Ascending aorta (tissue), 2 donors: Measurements from ENCODE around the gene PATE2. TPM values are rescaled to one million over a fixed set of nuclear protein-coding genes. Genes with fewer than 3 reads are reported as not detected.

Source experiments
- DNase-seq, 2 donors: peaks; one replicate each; pipeline ENCODE4 v3.0.0-alpha.2; 2019; ENCODE audit warnings: low spot score in 2 of 2
- H3K27ac ChIP-seq, 2 donors: fragments of 200-600 bp; sonication (generic); one replicate each; pipeline ENCODE4 v1.5.1; 2016 to 2017; ENCODE audit warnings: mild to moderate bottlenecking in 1 of 2
- H3K27me3 ChIP-seq: fragments of 200-600 bp; sonication (generic); one replicate; pipeline ENCODE4 v1.5.1; 2017
- H3K36me3 ChIP-seq, 2 donors: fragments of 200-600 bp; sonication (generic); one replicate each; pipeline ENCODE4 v1.5.1; 2016
- H3K4me1 ChIP-seq, 2 donors: fragments of 200-600 bp; sonication (generic); one replicate each; pipeline ENCODE4 v1.5.1; 2016 to 2017; ENCODE audit warnings: mild to moderate bottlenecking in 1 of 2
- H3K4me3 ChIP-seq, 2 donors: fragments of 200-600 bp; sonication (generic); one replicate each; pipeline ENCODE4 v1.5.1; 2016 to 2017; ENCODE audit warnings: mild to moderate bottlenecking in 1 of 2
- H3K9me3 ChIP-seq, 2 donors: fragments of 200-600 bp; sonication (generic); one replicate each; pipeline ENCODE4 v1.5.1; 2016
- CTCF ChIP-seq, 3 experiments: fragments of 200-600 bp in 2 of 3; fragments of 450-650 bp in 1 of 3; sonication (generic) in 2 of 3; IDR thresholded peaks; one replicate each; pipeline ENCODE4 v1.5.1; 2016 to 2019; ENCODE audit warnings: antibody characterized with exemption in 3 of 3, mild to moderate bottlenecking in 1 of 3, moderate library complexity in 1 of 3
- intact Hi-C: fragments of 100-400 bp; cut with DNase I; formaldehyde crosslinking; loops from one replicate; pipeline ENCODE4 v1.15.1; 2023
- total RNA-seq: library from RNA; depleted of rRNA; stranded (reverse); fragments of >200 nt; gene quantifications from one replicate; pipeline ENCODE4 v1.1.0, GENCODE V29; 2016

Gene PATE2
- not detected for total RNA-seq

DNA sequence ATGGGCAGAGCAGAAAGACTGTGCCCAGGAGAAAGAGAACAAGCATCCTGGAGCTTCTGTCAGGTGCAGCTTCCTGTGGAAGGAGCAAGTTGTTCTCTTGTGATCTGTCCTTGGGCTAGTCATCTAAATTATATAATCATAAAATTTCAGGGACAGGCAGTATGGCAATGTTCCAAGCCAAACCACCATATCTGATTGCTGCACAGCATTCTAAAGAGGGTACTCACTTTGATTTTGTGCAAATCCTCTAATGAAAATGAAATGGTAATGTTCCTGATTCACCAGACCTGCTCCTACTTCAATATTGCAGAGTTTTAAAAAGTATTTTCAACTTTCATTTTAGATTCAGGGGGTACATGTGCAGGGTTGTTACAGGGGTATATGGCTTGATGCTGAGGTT lies at the start of gene PATE2:
Gene PATE2, minus strand, starts transcription at position 101 of the 400 bp plus-strand sequence. Its CDS starts 55 bp downstream, at position 46.
- Histone ChIP-seq H3K36me3 (no peaks in the 10 kb centered on the region), H3K27ac (no peak within 1 kb of the TSS), H3K4me3 (no peak within 1 kb of the TSS), H3K4me1 (no peaks in the 10 kb centered on the region), H3K27me3 (no peaks in the 10 kb centered on the region), H3K9me3 (no peaks in the 10 kb centered on the region)
- no peak for TF ChIP-seq CTCF (IDR thresholded peaks at IDR 0.05)
- DNase-seq, result no peak
- intact Hi-C loops, result no loop called here

DNA sequence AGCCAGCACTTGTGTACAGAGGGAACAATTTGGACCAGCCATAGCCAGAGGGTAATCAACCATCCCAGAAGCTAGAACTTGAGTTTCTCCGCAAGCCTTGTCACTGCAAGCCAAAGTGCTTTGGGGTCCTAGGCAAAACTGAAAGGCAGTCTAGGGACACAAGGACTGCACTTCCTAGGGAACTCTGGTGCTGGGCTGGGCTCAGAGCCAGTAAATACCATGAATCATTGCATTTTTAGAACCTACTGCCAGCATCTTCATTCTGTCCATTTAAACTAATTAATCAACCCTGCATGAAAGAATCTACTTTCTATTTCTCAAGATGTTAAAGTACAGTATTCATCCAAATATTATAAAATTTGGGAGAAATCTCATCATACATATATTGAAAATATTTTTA lies 29.3 kb upstream of the PATE2 start:
- no peak for TF ChIP-seq CTCF (IDR thresholded peaks at IDR 0.05)
- H3K9me3 ChIP-seq, result peaks cover 4 to 34% of the 10 kb centered on the region in 2 donors
- H3K27ac ChIP-seq, result no peak overlapping the region
- H3K36me3 ChIP-seq, result no peaks in the 10 kb centered on the region
- no peak overlapping the region for H3K4me3 ChIP-seq
- no peaks in the 10 kb centered on the region for H3K4me1 ChIP-seq
- intact Hi-C loops, result no loop called here
- no peak for DNase-seq
- no peaks in the 10 kb centered on the region for H3K27me3 ChIP-seq

DNA sequence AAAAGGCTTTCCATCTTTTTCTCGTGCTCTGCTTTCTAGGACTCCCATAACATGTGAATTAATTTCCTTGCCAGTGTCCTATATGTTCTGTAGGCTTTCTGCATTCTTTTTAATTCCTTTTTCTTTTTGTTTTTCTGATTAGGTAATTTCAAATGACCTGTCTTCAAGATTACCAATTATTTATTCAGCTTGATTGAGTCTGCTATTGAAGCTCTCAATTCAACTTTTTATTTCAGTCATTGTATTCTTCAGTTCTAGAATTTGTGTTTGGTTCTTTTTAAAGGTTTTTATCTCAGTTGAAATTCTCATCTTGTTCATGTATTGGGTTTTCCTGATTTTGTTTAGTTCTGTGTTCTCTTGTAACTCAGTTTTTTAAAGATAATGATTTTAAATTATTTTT lies 23.8 kb upstream of the PATE2 start:
- Histone ChIP-seq H3K9me3 (peaks cover 4 to 30% of the 10 kb centered on the region in 2 donors), H3K36me3 (no peaks in the 10 kb centered on the region), H3K4me1 (no peaks in the 10 kb centered on the region), H3K27me3 (no peaks in the 10 kb centered on the region), H3K27ac (no peak overlapping the region), H3K4me3 (no peak overlapping the region)
- DNase-seq, result no peak
- intact Hi-C loops, result no loop called here
- TF ChIP-seq CTCF (IDR thresholded peaks at IDR 0.05), result no peak

DNA sequence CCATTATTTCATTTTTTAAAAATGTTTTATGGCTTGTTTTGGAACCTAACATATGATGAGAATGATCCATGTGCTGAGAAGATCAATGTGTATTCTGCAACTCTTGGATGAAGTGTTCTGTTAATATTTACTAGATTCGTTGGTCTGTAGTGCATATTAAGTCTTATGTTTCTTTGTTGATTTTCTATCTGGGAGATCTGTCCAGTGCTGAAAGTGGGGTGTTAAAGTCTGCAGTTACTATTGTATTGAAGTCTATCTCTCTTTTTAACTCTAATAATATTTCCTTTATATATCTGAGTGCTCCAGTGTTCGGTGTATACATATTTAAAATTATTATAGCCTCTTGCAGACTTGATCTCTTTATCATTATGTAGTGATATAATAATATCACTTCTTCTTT lies 21.2 kb upstream of the PATE2 start:
- H3K27ac ChIP-seq, result no peak overlapping the region
- H3K36me3 ChIP-seq, result no peaks in the 10 kb centered on the region
- H3K27me3 ChIP-seq, result no peaks in the 10 kb centered on the region
- peaks cover 4 to 42% of the 10 kb centered on the region in 2 donors for H3K9me3 ChIP-seq
- no peak for DNase-seq
- no peak for TF ChIP-seq CTCF (IDR thresholded peaks at IDR 0.05)
- no peaks in the 10 kb centered on the region for H3K4me1 ChIP-seq
- intact Hi-C loops, result no loop called here
- no peak overlapping the region for H3K4me3 ChIP-seq

DNA sequence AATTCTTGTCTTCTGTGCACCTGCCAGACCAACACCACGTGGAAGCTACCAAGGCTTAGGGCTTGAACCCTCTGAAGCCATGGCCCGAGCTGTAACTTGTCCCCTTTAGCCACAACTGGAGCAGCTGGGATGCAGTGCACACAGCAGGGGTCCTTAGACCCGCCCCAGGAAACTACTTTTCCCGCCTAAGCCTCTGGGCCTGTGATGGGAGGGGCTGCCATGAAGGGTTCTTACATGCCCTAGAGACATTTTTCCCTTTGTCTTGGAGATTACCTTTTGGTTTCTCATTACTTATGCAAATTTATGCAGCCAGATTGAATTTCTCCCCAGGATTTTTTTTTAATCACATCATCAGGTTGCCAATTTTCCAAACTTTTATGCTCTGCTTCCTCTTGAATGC lies 19.0 kb upstream of the PATE2 start:
- TF ChIP-seq CTCF (IDR thresholded peaks at IDR 0.05), result no peak
- Histone ChIP-seq H3K4me3 (no peak overlapping the region), H3K9me3 (peaks cover 4 to 39% of the 10 kb centered on the region in 2 donors), H3K27me3 (no peaks in the 10 kb centered on the region), H3K36me3 (no peaks in the 10 kb centered on the region), H3K4me1 (no peaks in the 10 kb centered on the region), H3K27ac (no peak overlapping the region)
- intact Hi-C loops, result no loop called here
- no peak for DNase-seq

DNA sequence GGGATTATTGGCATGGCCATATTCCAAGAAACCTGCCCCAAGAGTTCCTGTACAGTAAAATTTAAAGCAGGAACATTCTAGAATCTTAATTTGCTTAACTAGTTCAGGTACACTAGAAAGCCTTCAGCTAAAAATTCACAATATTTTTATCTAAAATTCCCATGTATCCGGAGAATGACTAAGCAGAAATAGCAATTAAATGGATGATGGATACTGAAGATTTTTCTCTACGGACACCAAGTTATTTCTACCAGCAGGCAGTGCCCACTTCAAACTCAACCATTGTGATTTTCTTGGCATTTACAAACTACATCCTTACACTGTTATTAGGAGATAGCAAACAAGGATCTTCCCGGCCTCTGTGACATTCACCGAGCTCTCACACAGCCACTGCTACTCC lies 12.2 kb upstream of the PATE2 start:
- TF ChIP-seq CTCF (IDR thresholded peaks at IDR 0.05), result no peak
- Histone ChIP-seq H3K36me3 (no peaks in the 10 kb centered on the region), H3K4me1 (no peaks in the 10 kb centered on the region), H3K27ac (no peak overlapping the region), H3K9me3 (peaks cover 0 to 6% of the 10 kb centered on the region in 2 donors), H3K4me3 (no peak overlapping the region), H3K27me3 (no peaks in the 10 kb centered on the region)
- intact Hi-C loops, result no loop called here
- DNase-seq, result no peak
